ENCODE data around the gene CCDC188. TPM values are rescaled to one million over a fixed set of nuclear protein-coding genes. Genes with fewer than 3 reads are reported as not detected.

CCDC188 gene
- total RNA-seq, 1 donor from 2014 or later = not detected

DNA sequence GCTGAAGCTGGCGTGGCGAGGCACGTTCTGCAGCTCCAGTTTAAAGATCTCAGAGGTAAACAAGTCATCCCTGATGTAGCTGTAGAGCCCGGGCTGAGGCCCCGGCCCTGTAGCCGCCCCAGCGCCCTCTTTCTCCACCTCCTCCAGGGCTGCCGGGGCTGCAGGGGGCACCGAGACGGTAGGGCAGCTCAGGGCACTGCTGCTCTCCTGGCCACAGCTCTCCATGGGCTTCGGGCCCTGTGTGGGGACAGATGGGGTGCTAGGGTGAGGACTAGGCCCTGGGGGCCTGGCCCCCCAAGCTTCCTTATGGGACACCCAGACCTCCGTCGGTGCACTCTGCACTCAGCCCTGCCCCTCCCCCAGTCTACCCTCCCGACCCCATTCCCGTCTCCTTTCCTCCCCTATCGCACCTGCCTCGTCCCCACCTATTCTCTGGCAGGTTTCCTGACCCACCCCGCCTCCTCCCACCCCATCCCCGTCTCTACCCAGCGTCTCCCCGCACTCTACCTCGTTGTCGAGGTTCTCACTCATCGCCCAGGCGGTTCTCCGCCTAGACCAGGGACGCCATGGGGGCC is 34.4 kb downstream of the CCDC188 start:
- Mint-ChIP-seq H3K4me3 (ENCODE audit: unreplicated experiment) (peak overlapping the region; percentile 93), H3K27me3 (ENCODE audit: unreplicated experiment) (peaks cover 7% of the 10 kb centered on the region), H3K4me1 (ENCODE audit: unreplicated experiment) (peaks cover 20% of the 10 kb centered on the region), H3K27ac (ENCODE audit: unreplicated experiment) (peak overlapping the region; percentile 78), H3K9me3 (ENCODE audit: unreplicated experiment) (no peaks in the 10 kb centered on the region), H3K36me3 (ENCODE audit: low read depth, unreplicated experiment) (peaks cover 6% of the 10 kb centered on the region)
- TF ChIP-seq, protein P1, sequence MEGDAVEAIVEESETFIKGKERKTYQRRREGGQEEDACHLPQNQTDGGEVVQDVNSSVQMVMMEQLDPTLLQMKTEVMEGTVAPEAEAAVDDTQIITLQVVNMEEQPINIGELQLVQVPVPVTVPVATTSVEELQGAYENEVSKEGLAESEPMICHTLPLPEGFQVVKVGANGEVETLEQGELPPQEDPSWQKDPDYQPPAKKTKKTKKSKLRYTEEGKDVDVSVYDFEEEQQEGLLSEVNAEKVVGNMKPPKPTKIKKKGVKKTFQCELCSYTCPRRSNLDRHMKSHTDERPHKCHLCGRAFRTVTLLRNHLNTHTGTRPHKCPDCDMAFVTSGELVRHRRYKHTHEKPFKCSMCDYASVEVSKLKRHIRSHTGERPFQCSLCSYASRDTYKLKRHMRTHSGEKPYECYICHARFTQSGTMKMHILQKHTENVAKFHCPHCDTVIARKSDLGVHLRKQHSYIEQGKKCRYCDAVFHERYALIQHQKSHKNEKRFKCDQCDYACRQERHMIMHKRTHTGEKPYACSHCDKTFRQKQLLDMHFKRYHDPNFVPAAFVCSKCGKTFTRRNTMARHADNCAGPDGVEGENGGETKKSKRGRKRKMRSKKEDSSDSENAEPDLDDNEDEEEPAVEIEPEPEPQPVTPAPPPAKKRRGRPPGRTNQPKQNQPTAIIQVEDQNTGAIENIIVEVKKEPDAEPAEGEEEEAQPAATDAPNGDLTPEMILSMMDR (IDR thresholded peaks at IDR 0.05; ENCODE audit: unreplicated experiment) = no peak
- no peak for DNase-seq (ENCODE audit: low spot score)

DNA sequence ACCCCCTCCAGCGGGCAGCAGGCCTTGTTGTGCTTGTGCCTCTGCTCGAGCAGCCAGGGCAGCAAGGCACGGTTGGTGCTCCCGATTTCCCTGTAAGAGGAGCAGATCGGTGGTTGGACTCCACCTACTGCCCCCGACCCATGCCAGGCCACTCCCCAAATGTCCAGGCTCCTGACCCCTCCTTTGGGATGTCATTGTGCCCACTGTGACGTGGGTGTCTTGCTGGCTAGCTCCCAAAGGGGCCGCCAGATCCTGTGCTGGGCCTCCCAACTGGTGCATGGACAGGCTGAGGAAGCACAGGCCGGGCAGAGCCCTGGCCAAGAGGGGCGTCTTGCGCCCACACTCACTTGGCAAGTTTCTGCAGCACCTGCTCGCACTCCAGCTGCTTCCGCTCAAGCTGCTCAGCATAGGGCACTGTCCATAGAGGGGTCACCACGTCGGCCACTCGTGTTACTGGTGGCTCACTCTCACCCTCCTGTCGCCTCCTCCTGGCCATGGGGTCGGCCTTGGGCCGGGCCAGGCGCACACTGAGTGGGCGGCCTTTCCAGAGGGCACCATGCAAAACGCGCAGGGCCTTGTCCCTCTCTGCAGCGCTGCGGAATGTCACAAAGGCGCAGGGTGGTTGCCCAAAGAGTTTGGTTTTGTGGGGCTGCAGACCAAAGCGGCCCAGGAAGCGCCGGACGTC is 35.0 kb downstream of the CCDC188 start, which contains the start of gene RANBP1:
Gene RANBP1, plus strand, starts transcription at position 414 of the 685 bp plus-strand sequence. Its CDS starts 81 bp downstream, at position 495.
- Mint-ChIP-seq H3K4me1 (ENCODE audit: unreplicated experiment) (peaks cover 20% of the 10 kb centered on the region), H3K9me3 (ENCODE audit: unreplicated experiment) (no peaks in the 10 kb centered on the region), H3K36me3 (ENCODE audit: low read depth, unreplicated experiment) (peaks cover 5% of the 10 kb centered on the region), H3K4me3 (ENCODE audit: unreplicated experiment) (peak within 1 kb of the TSS; percentile 93), H3K27me3 (ENCODE audit: unreplicated experiment) (peaks cover 7% of the 10 kb centered on the region), H3K27ac (ENCODE audit: unreplicated experiment) (peak within 1 kb of the TSS; percentile 78)
- TF ChIP-seq, protein P1 (IDR thresholded peaks at IDR 0.05; ENCODE audit: unreplicated experiment) = no peak
- no peak for DNase-seq (ENCODE audit: low spot score)

DNA sequence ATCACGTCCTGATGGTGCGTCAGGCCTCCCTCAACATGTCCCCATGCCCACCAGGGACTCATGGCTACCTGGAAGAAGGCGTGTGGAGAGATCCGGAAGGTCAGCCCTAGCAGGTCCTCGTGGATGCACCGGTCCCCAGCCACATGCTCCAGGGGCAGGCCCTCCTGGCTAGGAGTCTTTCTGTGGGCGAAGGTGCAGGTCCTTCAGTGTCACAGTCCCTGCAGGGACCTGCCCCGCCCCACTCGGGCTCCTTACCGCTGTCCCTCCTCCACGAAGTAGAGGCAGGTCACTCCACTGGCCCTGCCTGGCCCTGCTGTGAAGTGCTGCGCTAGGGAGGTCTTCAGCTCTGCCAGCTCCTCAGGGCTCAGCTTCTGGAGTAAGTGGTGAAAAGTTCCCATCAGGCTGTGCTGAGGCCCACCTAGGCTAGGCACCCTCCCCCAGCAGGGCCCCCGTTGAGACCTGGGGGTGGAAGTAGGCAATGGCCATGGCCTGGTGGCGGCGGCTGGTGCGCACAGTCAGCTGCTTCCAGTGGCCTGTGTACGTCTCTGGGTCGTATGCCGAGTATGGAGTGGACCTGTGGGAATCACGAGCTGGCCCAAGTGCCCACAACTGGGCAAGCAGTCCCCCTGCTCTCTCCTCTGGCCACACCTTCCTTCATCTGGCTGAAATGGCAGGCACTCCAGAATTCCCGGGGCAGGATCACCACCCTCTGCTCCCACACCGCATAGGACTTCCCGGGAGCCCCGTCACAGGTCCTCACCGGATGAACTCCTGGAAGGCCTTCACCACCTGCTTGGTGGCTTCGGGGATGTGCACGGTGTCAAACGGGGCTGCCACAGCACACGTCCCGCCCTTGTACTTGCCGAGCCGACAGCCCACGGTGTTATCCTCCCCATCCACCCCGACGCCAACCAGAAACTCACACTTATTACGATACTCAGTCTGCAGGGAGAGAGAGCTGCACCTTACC is 36.1 kb downstream of the CCDC188 start:
- Mint-ChIP-seq H3K4me1 (ENCODE audit: unreplicated experiment) (peaks cover 20% of the 10 kb centered on the region), H3K27me3 (ENCODE audit: unreplicated experiment) (peaks cover 9% of the 10 kb centered on the region), H3K36me3 (ENCODE audit: low read depth, unreplicated experiment) (peaks cover 5% of the 10 kb centered on the region), H3K4me3 (ENCODE audit: unreplicated experiment) (peak overlapping the region; percentile 79), H3K9me3 (ENCODE audit: unreplicated experiment) (no peaks in the 10 kb centered on the region), H3K27ac (ENCODE audit: unreplicated experiment) (peak overlapping the region; percentile 62)
- DNase-seq (ENCODE audit: low spot score) = no peak
- TF ChIP-seq, protein P1 (IDR thresholded peaks at IDR 0.05; ENCODE audit: unreplicated experiment) = no peak

DNA sequence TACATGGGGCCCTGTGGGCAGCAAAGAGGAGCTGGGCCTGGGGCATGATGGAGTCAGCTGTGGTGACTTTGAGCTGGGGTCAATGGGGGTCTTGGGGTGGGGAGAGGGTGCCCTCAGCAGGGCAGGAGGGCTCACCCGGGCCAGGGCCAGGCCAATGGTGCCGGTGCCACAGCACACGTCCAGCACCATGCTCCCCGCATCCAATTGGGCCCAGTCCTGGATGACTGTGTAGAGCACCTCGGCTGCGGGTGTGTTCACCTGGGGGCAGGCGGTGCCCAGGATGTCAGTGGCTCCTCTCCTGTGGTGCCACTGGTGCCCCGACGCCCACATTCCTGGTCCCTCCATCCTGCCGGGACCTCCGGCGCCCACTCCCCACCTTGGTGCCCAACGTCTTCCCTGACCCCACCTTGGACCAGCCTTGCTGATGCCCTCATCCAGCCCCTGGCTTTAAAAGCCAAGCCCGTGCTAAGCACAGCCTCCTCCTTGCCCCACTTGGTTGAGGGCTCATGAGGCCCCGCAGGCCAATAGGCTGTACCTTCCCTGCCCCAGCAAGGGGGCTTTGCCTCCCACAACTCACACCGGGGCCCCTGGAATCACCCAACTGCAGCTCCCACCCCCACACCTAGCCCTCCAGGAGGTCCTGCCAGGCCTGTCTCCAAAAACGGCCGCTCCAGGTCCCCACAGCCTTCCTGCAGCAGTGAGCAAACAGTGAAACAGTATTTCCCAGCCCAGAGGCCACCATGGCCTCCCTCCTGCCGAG is 37.1 kb downstream of the CCDC188 start:
- DNase-seq (ENCODE audit: low spot score) = no peak
- Mint-ChIP-seq H3K27me3 (ENCODE audit: unreplicated experiment) (peaks cover 11% of the 10 kb centered on the region), H3K4me3 (ENCODE audit: unreplicated experiment) (no peak overlapping the region), H3K27ac (ENCODE audit: unreplicated experiment) (peak overlapping the region; percentile 57), H3K9me3 (ENCODE audit: unreplicated experiment) (no peaks in the 10 kb centered on the region), H3K4me1 (ENCODE audit: unreplicated experiment) (peaks cover 18% of the 10 kb centered on the region), H3K36me3 (ENCODE audit: low read depth, unreplicated experiment) (peaks cover 5% of the 10 kb centered on the region)
- TF ChIP-seq, protein P1 (IDR thresholded peaks at IDR 0.05; ENCODE audit: unreplicated experiment) = no peak

Measured in endothelial cell (in vitro differentiated cells).